GM23338 (cell line): ENCODE data around the gene WNT4. TPM values are rescaled to one million over a fixed set of nuclear protein-coding genes. Genes with fewer than 3 reads are reported as not detected.

Experiments used
- ATAC-seq: fragments of 200-7000 bp; cut with Tn5 transposase; 3 replicates; pipeline ENCODE4 v1.9.1; 2020
- DNase-seq: peaks from one replicate; pipeline ENCODE4 v3.0.0-alpha.2; 2015; ENCODE audit warnings: low spot score
- H2AFZ ChIP-seq: fragments of 200-600 bp; sonication (generic); 2 replicates; pipeline ENCODE4 v1.8.0; 2016; ENCODE audit warnings: antibody characterized with exemption, mild to moderate bottlenecking, moderate library complexity
- H3F3A ChIP-seq: fragments of 200-600 bp; sonication (generic); replicated peaks from 2 replicates; pipeline ENCODE4 v1.8.0; 2017; ENCODE audit warnings: antibody characterized with exemption, mixed run types, low read depth
- H3K27ac ChIP-seq: fragments of 200-600 bp; sonication (generic); 2 replicates; pipeline ENCODE4 v1.6.1; 2016; ENCODE audit warnings: low read depth
- H3K27me3 ChIP-seq: fragments of 200-600 bp; sonication (generic); 2 replicates; pipeline ENCODE4 v1.8.0; 2016; ENCODE audit warnings: mild to moderate bottlenecking, mixed run types, moderate library complexity; ENCODE audit not compliant: insufficient read depth
- H3K36me3 ChIP-seq: fragments of 200-600 bp; sonication (generic); 2 replicates; pipeline ENCODE4 v1.8.0; 2016; ENCODE audit warnings: mild to moderate bottlenecking; ENCODE audit not compliant: insufficient read depth
- H3K4me1 ChIP-seq: fragments of 200-600 bp; sonication (generic); 2 replicates; pipeline ENCODE4 v1.8.0; 2016; ENCODE audit warnings: mild to moderate bottlenecking, moderate library complexity; ENCODE audit not compliant: insufficient read depth
- H3K4me2 ChIP-seq: fragments of 200-600 bp; sonication (generic); 2 replicates; pipeline ENCODE4 v1.7.1; 2017; ENCODE audit warnings: mixed run types
- H3K4me3 ChIP-seq: fragments of 200-600 bp; sonication (generic); 2 replicates; pipeline ENCODE4 v1.6.1; 2016; ENCODE audit warnings: mixed run types
- H3K79me2 ChIP-seq: fragments of 200-600 bp; sonication (generic); replicated peaks from 2 replicates; pipeline ENCODE4 v1.8.0; 2017; ENCODE audit warnings: mild to moderate bottlenecking; ENCODE audit not compliant: insufficient read depth
- H3K9me2 ChIP-seq: fragments of 200-600 bp; sonication (generic); 2 replicates; pipeline ENCODE4 v1.8.0; 2017; ENCODE audit not compliant: insufficient read depth
- H4K20me1 ChIP-seq: fragments of 200-600 bp; sonication (generic); replicated peaks from 2 replicates; pipeline ENCODE4 v1.8.0; 2017; ENCODE audit warnings: mild to moderate bottlenecking; ENCODE audit not compliant: insufficient read depth
- H3K27ac Mint-ChIP-seq: 2 replicates; pipeline ENCODE4 v1.8.0; 2020; ENCODE audit warnings: inconsistent platforms, mild to moderate bottlenecking, moderate library complexity, mixed read lengths
- H3K27me3 Mint-ChIP-seq: 3 replicates; pipeline ENCODE4 v1.8.0; 2022; ENCODE audit warnings: low read depth, mild to moderate bottlenecking, moderate library complexity, mixed read lengths, inconsistent platforms; ENCODE audit not compliant: insufficient read depth, poor library complexity
- H3K36me3 Mint-ChIP-seq: 3 replicates; pipeline ENCODE4 v1.8.0; 2021; ENCODE audit warnings: low read depth, mild to moderate bottlenecking, inconsistent platforms, moderate library complexity, mixed read lengths
- H3K4me1 Mint-ChIP-seq: 3 replicates; pipeline ENCODE4 v1.8.0; 2020; ENCODE audit warnings: mild to moderate bottlenecking, inconsistent platforms, mixed read lengths
- H3K4me3 Mint-ChIP-seq: 3 replicates; pipeline ENCODE4 v1.8.0; 2021; ENCODE audit warnings: moderate library complexity, mild to moderate bottlenecking, inconsistent platforms, mixed read lengths
- H3K9me3 Mint-ChIP-seq: 3 replicates; pipeline ENCODE4 v1.8.0; 2020; ENCODE audit warnings: moderate library complexity, mild to moderate bottlenecking, inconsistent platforms, mixed read lengths
- CREB1 ChIP-seq: fragments of 250-450 bp; sonication (Bioruptor Pico); IDR thresholded peaks from 2 replicates; pipeline ENCODE4 v1.5.0; 2020; ENCODE audit warnings: low read depth, mild to moderate bottlenecking, moderate library complexity
- CTCF ChIP-seq, 2 experiments: fragments of 200-600 bp in 1 of 2; sonication (generic) in 1 of 2; conservative IDR thresholded peaks; 2 replicates each; pipeline versions ENCODE4 v1.5.1 to v1.6.1; 2016 to 2017; ENCODE audit warnings: antibody characterized with exemption in 2 of 2, low read depth in 2 of 2, mild to moderate bottlenecking in 2 of 2, moderate library complexity in 1 of 2
- EZH2 ChIP-seq: fragments of 200-600 bp; sonication (generic); IDR thresholded peaks from one replicate; pipeline ENCODE4 v1.8.0; 2017; ENCODE audit warnings: antibody characterized with exemption, mild to moderate bottlenecking, low read depth; ENCODE audit not compliant: unreplicated experiment
- EZH2phosphoT487 ChIP-seq: fragments of 200-600 bp; sonication (generic); IDR thresholded peaks from one replicate; pipeline ENCODE4 v1.8.1; 2018; ENCODE audit warnings: antibody characterized with exemption; ENCODE audit not compliant: unreplicated experiment
- JUNB ChIP-seq: IDR thresholded peaks from one replicate; pipeline ENCODE4 v1.6.1; 2016; ENCODE audit warnings: antibody characterized with exemption; ENCODE audit not compliant: unreplicated experiment
- POLR2AphosphoS5 ChIP-seq: IDR thresholded peaks from 2 replicates; pipeline ENCODE4 v1.6.1; 2016; ENCODE audit warnings: antibody characterized with exemption, low read depth
- STAT1 ChIP-seq: IDR thresholded peaks from one replicate; pipeline ENCODE4 v1.6.1; 2016; ENCODE audit warnings: antibody characterized with exemption; ENCODE audit not compliant: unreplicated experiment
- ZNF114 ChIP-seq: fragments of 250-450 bp; sonication (Bioruptor Pico); IDR thresholded peaks from 2 replicates; pipeline ENCODE4 v1.5.0; 2020; ENCODE audit warnings: mild to moderate bottlenecking, moderate library complexity
- polyA plus RNA-seq: library from polyadenylated mRNA; unstranded; fragments of >200 nt; fragmentation: Nextera tagmentation; extraction: Ambion mirVana; gene quantifications from 2 replicates; pipeline ENCODE4 v1.2.1, GENCODE V29; 2016
- total RNA-seq: library from RNA; depleted of rRNA; stranded (reverse); fragments of >200 nt; shearing (Covaris generic); gene quantifications from 2 replicates; pipeline ENCODE4 v1.2.3, GENCODE V29; 2014
- TF ChIP-seq, protein P1 (sequence below): IDR thresholded peaks from one replicate; pipeline ENCODE4 v1.6.1; 2018; ENCODE audit warnings: antibody characterized with exemption; ENCODE audit not compliant: unreplicated experiment
- TF ChIP-seq, protein P2 (sequence below): fragments of 250-450 bp; sonication (Bioruptor Pico); IDR thresholded peaks from 2 replicates; pipeline ENCODE4 v1.5.0; 2020; ENCODE audit warnings: mild to moderate bottlenecking, moderate library complexity

Gene WNT4
- total and polyA plus RNA-seq, 2 experiments from 2014 or later: 0.59 to 0.79 TPM

DNA sequence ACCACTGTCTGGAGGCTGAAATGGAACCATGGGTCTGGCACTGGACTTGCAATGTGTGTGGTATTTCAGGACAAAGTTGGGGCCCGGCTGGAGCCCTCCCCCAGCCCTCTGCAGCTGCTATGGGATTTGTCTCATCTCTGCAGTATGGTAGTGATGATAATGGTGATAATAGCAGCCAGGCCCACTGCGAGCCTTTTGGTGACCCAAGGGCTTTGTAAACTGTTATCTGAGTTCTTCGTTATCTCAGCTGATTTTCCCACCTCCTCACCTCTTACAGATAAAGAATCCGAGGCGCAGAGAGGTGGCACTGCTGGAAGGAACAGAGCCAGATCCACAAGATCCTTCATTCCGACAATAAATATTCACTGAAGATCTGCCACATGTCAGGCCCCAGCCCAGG lies 11.7 kb upstream of the WNT4 start:
- DNase-seq: no peak
- TF ChIP-seq, protein P1, sequence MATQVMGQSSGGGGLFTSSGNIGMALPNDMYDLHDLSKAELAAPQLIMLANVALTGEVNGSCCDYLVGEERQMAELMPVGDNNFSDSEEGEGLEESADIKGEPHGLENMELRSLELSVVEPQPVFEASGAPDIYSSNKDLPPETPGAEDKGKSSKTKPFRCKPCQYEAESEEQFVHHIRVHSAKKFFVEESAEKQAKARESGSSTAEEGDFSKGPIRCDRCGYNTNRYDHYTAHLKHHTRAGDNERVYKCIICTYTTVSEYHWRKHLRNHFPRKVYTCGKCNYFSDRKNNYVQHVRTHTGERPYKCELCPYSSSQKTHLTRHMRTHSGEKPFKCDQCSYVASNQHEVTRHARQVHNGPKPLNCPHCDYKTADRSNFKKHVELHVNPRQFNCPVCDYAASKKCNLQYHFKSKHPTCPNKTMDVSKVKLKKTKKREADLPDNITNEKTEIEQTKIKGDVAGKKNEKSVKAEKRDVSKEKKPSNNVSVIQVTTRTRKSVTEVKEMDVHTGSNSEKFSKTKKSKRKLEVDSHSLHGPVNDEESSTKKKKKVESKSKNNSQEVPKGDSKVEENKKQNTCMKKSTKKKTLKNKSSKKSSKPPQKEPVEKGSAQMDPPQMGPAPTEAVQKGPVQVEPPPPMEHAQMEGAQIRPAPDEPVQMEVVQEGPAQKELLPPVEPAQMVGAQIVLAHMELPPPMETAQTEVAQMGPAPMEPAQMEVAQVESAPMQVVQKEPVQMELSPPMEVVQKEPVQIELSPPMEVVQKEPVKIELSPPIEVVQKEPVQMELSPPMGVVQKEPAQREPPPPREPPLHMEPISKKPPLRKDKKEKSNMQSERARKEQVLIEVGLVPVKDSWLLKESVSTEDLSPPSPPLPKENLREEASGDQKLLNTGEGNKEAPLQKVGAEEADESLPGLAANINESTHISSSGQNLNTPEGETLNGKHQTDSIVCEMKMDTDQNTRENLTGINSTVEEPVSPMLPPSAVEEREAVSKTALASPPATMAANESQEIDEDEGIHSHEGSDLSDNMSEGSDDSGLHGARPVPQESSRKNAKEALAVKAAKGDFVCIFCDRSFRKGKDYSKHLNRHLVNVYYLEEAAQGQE: no peak
- H3K36me3 ChIP-seq: no peaks in the 10 kb centered on the region
- H3K9me3 Mint-ChIP-seq: no peaks in the 10 kb centered on the region
- H3K36me3 Mint-ChIP-seq: no peaks in the 10 kb centered on the region
- H3K9me2 ChIP-seq: no peaks in the 10 kb centered on the region
- no peak overlapping the region for H2AFZ ChIP-seq
- no peaks in the 10 kb centered on the region for H4K20me1 ChIP-seq
- H3K4me1 ChIP-seq: no peaks in the 10 kb centered on the region
- ATAC-seq: no peak
- peaks cover 12% of the 10 kb centered on the region for H3K27me3 Mint-ChIP-seq
- no peaks in the 10 kb centered on the region for H3K27me3 ChIP-seq
- H3K4me3 Mint-ChIP-seq: no peak overlapping the region
- no peak overlapping the region for H3K27ac ChIP-seq
- H3K4me1 Mint-ChIP-seq: no peaks in the 10 kb centered on the region; the same call in 2 of the 3 replicates
- no peaks in the 10 kb centered on the region for H3K79me2 ChIP-seq
- no peaks in the 10 kb centered on the region for H3F3A ChIP-seq
- no peak overlapping the region for H3K4me3 ChIP-seq
- no peak overlapping the region for H3K4me2 ChIP-seq
- H3K27ac Mint-ChIP-seq: no peak overlapping the region

- H3K4me3 Mint-ChIP-seq: no peak overlapping the region
- H3K4me1 Mint-ChIP-seq: no peaks in the 10 kb centered on the region; the same call in 2 of the 3 replicates
- H3K9me3 Mint-ChIP-seq: no peaks in the 10 kb centered on the region
- H3K36me3 ChIP-seq: no peaks in the 10 kb centered on the region
- no peaks in the 10 kb centered on the region for H3F3A ChIP-seq
- no peaks in the 10 kb centered on the region for H3K79me2 ChIP-seq
- no peaks in the 10 kb centered on the region for H3K9me2 ChIP-seq
- ATAC-seq (peak; percentile 38; the same call in 2 of the 3 replicates), DNase-seq (no peak)
- H4K20me1 ChIP-seq: no peaks in the 10 kb centered on the region
- H3K4me3 ChIP-seq: no peak overlapping the region
- H3K27ac ChIP-seq: no peak overlapping the region
- no peaks in the 10 kb centered on the region for H3K27me3 ChIP-seq
- H3K27ac Mint-ChIP-seq: no peak overlapping the region; the same call in 1 of the 2 replicates
- no peak overlapping the region for H3K4me2 ChIP-seq
- H3K4me1 ChIP-seq: no peaks in the 10 kb centered on the region
- H3K36me3 Mint-ChIP-seq: no peaks in the 10 kb centered on the region
- peaks cover 12% of the 10 kb centered on the region for H3K27me3 Mint-ChIP-seq
- H2AFZ ChIP-seq: no peak overlapping the region
- TF ChIP-seq CREB1 (no peak), EZH2 (no peak), CTCF (conservative IDR thresholded peaks at IDR 0.05; ENCODE audit: low read depth in 2 of 2) (no peak), STAT1 (no peak), POLR2AphosphoS5 (no peak), JUNB (no peak), EZH2phosphoT487 (no peak), ZNF114 (no peak)
- TF ChIP-seq, protein P2, sequence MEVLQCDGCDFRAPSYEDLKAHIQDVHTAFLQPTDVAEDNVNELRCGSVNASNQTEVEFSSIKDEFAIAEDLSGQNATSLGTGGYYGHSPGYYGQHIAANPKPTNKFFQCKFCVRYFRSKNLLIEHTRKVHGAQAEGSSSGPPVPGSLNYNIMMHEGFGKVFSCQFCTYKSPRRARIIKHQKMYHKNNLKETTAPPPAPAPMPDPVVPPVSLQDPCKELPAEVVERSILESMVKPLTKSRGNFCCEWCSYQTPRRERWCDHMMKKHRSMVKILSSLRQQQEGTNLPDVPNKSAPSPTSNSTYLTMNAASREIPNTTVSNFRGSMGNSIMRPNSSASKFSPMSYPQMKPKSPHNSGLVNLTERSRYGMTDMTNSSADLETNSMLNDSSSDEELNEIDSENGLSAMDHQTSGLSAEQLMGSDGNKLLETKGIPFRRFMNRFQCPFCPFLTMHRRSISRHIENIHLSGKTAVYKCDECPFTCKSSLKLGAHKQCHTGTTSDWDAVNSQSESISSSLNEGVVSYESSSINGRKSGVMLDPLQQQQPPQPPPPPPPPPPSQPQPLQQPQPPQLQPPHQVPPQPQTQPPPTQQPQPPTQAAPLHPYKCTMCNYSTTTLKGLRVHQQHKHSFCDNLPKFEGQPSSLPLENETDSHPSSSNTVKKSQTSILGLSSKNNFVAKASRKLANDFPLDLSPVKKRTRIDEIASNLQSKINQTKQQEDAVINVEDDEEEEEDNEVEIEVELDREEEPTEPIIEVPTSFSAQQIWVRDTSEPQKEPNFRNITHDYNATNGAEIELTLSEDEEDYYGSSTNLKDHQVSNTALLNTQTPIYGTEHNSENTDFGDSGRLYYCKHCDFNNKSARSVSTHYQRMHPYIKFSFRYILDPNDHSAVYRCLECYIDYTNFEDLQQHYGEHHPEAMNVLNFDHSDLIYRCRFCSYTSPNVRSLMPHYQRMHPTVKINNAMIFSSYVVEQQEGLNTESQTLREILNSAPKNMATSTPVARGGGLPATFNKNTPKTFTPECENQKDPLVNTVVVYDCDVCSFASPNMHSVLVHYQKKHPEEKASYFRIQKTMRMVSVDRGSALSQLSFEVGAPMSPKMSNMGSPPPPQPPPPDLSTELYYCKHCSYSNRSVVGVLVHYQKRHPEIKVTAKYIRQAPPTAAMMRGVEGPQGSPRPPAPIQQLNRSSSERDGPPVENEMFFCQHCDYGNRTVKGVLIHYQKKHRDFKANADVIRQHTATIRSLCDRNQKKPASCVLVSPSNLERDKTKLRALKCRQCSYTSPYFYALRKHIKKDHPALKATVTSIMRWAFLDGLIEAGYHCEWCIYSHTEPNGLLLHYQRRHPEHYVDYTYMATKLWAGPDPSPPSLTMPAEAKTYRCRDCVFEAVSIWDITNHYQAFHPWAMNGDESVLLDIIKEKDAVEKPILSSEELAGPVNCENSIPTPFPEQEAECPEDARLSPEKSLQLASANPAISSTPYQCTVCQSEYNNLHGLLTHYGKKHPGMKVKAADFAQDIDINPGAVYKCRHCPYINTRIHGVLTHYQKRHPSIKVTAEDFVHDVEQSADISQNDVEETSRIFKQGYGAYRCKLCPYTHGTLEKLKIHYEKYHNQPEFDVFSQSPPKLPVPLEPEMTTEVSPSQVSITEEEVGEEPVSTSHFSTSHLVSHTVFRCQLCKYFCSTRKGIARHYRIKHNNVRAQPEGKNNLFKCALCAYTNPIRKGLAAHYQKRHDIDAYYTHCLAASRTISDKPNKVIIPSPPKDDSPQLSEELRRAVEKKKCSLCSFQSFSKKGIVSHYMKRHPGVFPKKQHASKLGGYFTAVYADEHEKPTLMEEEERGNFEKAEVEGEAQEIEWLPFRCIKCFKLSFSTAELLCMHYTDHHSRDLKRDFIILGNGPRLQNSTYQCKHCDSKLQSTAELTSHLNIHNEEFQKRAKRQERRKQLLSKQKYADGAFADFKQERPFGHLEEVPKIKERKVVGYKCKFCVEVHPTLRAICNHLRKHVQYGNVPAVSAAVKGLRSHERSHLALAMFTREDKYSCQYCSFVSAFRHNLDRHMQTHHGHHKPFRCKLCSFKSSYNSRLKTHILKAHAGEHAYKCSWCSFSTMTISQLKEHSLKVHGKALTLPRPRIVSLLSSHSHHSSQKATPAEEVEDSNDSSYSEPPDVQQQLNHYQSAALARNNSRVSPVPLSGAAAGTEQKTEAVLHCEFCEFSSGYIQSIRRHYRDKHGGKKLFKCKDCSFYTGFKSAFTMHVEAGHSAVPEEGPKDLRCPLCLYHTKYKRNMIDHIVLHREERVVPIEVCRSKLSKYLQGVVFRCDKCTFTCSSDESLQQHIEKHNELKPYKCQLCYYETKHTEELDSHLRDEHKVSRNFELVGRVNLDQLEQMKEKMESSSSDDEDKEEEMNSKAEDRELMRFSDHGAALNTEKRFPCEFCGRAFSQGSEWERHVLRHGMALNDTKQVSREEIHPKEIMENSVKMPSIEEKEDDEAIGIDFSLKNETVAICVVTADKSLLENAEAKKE (CRISPR knock-in tag): no peak
Measured at GRCh38 chr1:22153660-22154437, 11.0 kb upstream of the WNT4 start.
